DOHH2 (cell line): Measurements from ENCODE around the gene SNF8.

Experiments
- H3F3A ChIP-seq: fragments of 200-600 bp; sonication (generic), shearing (Covaris generic); 2 replicates; pipeline ENCODE4 v1.6.0; 2016; ENCODE audit warnings: antibody characterized with exemption, mild to moderate bottlenecking; ENCODE audit not compliant: control insufficient read depth, insufficient read depth
- H3K27ac ChIP-seq: fragments of 200-600 bp; sonication (generic); 2 replicates; pipeline ENCODE4 v1.5.1; 2014; ENCODE audit warnings: low read depth, mild to moderate bottlenecking, low read length, moderate library complexity
- H3K27me3 ChIP-seq: fragments of 200-600 bp; sonication (generic); 2 replicates; pipeline ENCODE4 v1.6.1; 2014; ENCODE audit warnings: mild to moderate bottlenecking, low read length, mixed read lengths; ENCODE audit not compliant: control insufficient read depth
- H3K36me3 ChIP-seq: fragments of 200-600 bp; sonication (generic); 2 replicates; pipeline ENCODE4 v1.6.1; 2014; ENCODE audit warnings: mild to moderate bottlenecking, low read length, moderate library complexity, mixed read lengths; ENCODE audit not compliant: control insufficient read depth
- H3K4me1 ChIP-seq: fragments of 200-600 bp; sonication (generic); 2 replicates; pipeline ENCODE4 v1.6.1; 2014; ENCODE audit warnings: mild to moderate bottlenecking, low read length, mixed read lengths; ENCODE audit not compliant: control insufficient read depth
- H3K4me2 ChIP-seq: fragments of 200-600 bp; sonication (generic); 2 replicates; pipeline ENCODE4 v1.6.0; 2014; ENCODE audit warnings: mild to moderate bottlenecking, low read length, moderate library complexity
- H3K4me3 ChIP-seq: fragments of 200-600 bp; sonication (generic); 2 replicates; pipeline ENCODE4 v1.5.1; 2014; ENCODE audit warnings: mild to moderate bottlenecking, low read length, mixed read lengths
- H3K79me2 ChIP-seq: fragments of 200-600 bp; sonication (generic); 2 replicates; pipeline ENCODE4 v1.6.1; 2014; ENCODE audit warnings: mild to moderate bottlenecking, low read length, mixed read lengths; ENCODE audit not compliant: control insufficient read depth
- H3K9me2 ChIP-seq: fragments of 200-600 bp; sonication (generic); replicated peaks from 2 replicates; pipeline ENCODE4 v1.6.1; 2014; ENCODE audit warnings: mild to moderate bottlenecking, low read length, mixed read lengths; ENCODE audit not compliant: control insufficient read depth
- H3K9me3 ChIP-seq: fragments of 200-600 bp; sonication (generic); 2 replicates; pipeline ENCODE4 v1.6.1; 2014; ENCODE audit warnings: antibody characterized with exemption, low read length, mixed read lengths; ENCODE audit not compliant: control insufficient read depth, insufficient read depth
- H4K20me1 ChIP-seq: fragments of 200-600 bp; sonication (generic); 2 replicates; pipeline ENCODE4 v1.6.0; 2014; ENCODE audit warnings: low read depth, mild to moderate bottlenecking, antibody characterized with exemption, low read length, moderate library complexity; ENCODE audit not compliant: control insufficient read depth, insufficient read depth
- EZH2phosphoT487 ChIP-seq: fragments of 200-600 bp; sonication (generic); IDR thresholded peaks from 2 replicates; pipeline ENCODE4 v1.6.1; 2017; ENCODE audit warnings: borderline replicate concordance, mild to moderate bottlenecking, antibody characterized with exemption, low read length, moderate library complexity, mixed read lengths
- TF ChIP-seq, protein P1 (sequence below): fragments of 200-600 bp; sonication (generic); IDR thresholded peaks from one replicate; pipeline ENCODE4 v1.5.1; 2014; ENCODE audit warnings: antibody characterized with exemption, mild to moderate bottlenecking, low read depth, low read length; ENCODE audit not compliant: poor library complexity, severe bottlenecking

The SNF8 gene

DNA sequence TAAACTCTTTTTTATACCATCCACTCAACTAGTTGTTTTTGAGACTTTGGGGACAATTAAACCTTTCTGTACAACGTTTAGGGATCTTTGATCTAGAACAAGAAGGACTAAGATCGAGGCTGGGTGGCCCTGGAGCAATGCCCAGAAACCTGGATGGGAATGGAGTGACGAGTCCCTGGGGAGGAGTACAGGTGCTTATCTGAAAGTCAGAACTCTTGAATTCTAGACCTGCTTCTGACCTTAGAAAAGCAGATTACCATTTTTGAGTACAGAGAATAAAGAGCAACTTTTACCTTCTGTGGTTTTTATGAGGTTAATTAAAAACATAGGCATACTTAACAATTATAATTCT is 18.7 kb downstream of the SNF8 start:
- H3K4me2 ChIP-seq: no peak overlapping the region
- no peaks in the 10 kb centered on the region for H3K4me1 ChIP-seq
- H3F3A ChIP-seq: peaks cover 15% of the 10 kb centered on the region
- TF ChIP-seq, protein P1, sequence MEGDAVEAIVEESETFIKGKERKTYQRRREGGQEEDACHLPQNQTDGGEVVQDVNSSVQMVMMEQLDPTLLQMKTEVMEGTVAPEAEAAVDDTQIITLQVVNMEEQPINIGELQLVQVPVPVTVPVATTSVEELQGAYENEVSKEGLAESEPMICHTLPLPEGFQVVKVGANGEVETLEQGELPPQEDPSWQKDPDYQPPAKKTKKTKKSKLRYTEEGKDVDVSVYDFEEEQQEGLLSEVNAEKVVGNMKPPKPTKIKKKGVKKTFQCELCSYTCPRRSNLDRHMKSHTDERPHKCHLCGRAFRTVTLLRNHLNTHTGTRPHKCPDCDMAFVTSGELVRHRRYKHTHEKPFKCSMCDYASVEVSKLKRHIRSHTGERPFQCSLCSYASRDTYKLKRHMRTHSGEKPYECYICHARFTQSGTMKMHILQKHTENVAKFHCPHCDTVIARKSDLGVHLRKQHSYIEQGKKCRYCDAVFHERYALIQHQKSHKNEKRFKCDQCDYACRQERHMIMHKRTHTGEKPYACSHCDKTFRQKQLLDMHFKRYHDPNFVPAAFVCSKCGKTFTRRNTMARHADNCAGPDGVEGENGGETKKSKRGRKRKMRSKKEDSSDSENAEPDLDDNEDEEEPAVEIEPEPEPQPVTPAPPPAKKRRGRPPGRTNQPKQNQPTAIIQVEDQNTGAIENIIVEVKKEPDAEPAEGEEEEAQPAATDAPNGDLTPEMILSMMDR: no peak
- TF ChIP-seq EZH2phosphoT487: no peak
- H3K9me2 ChIP-seq: no peaks in the 10 kb centered on the region
- no peak overlapping the region for H3K27ac ChIP-seq
- H4K20me1 ChIP-seq: no peaks in the 10 kb centered on the region
- no peaks in the 10 kb centered on the region; the same call in 1 of the 2 replicates for H3K79me2 ChIP-seq
- no peaks in the 10 kb centered on the region for H3K27me3 ChIP-seq
- H3K4me3 ChIP-seq: no peak overlapping the region
- no peaks in the 10 kb centered on the region for H3K9me3 ChIP-seq
- H3K36me3 ChIP-seq: peaks cover 88% of the 10 kb centered on the region

DNA sequence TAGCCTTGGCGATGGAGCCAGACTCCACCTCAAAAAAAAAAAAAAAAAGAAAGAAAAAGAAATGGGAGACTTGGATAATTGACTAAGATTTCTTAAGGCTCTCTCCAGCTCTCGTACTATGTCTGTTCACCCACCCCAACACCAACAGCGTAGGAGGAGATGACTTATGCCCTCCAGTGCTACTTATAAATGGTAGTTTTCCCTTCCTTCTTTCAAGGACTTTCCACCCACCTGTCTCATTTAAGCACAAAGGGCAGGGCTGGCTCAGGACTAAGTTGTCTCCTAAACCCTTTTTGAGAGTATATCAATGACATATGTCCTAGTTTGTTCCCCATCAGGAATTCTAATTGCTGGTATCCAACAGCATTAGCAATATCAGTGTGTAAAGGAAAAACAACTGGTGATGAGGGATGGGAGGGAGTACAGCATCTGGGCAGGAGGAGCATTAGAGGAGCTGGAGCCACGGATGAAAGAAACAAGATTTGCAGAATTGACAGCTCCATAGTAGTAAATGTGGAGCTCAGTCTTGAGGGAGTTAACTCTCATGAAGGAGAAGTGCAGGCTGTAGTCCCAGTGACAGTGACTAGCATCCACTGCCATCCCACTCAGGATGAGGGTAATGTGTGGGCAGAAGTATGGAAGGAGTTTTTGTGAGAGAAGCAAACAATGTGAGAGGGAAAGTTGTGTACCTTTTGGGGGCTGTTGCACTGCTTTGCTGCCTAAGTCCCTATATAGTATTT is 19.2 kb downstream of the SNF8 start:
- H3K4me1 ChIP-seq: no peaks in the 10 kb centered on the region
- H4K20me1 ChIP-seq: no peaks in the 10 kb centered on the region
- H3K79me2 ChIP-seq: no peaks in the 10 kb centered on the region; the same call in 1 of the 2 replicates
- H3K4me2 ChIP-seq: no peak overlapping the region
- H3K27ac ChIP-seq: no peak overlapping the region
- H3K9me3 ChIP-seq: no peaks in the 10 kb centered on the region
- no peaks in the 10 kb centered on the region for H3K27me3 ChIP-seq
- H3K4me3 ChIP-seq: no peak overlapping the region
- peaks cover 9% of the 10 kb centered on the region for H3F3A ChIP-seq
- TF ChIP-seq, protein P1: no peak
- TF ChIP-seq EZH2phosphoT487: no peak
- peaks cover 88% of the 10 kb centered on the region for H3K36me3 ChIP-seq
- no peaks in the 10 kb centered on the region for H3K9me2 ChIP-seq

DNA sequence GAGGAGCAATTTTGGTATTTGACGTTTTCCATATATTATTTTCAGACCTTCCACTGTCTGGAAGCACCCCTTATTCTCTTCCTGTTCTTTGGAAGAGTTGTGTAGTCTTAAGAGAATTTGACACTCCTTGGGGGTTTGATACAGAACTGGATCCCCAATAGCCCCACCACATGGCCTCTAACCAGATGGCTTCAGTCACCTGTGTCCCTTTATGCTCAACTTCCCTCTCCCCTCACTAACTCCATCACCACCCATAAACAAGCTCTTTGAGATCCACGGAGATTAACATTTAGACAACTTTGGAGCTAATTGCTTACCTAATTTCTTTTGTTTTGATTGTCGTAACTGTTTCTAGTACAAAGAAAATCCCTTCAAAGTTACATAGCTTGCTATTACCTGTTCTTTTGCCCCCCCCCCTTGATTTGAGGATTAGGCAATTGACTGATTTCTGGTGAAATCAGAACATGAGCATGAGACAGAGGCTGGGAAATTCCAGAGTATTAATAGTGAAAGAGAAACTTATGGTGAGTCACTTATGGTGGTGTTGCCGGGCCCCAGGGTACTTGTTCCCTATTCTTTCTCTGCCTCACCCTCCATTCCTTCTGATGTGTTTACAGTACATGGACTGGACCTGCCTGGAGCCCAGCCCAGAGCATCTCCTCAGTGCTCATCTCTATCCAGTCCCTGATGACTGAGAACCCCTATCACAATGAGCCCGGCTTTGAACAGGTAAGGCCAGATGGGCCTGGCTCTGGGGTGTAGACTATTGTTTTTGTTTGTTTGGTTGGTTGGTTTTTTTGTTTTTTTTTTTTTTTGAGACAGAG is 29.0 kb downstream of the SNF8 start:
- no peaks in the 10 kb centered on the region for H3K27me3 ChIP-seq
- H3F3A ChIP-seq: no peaks in the 10 kb centered on the region
- peaks cover 62% of the 10 kb centered on the region for H3K79me2 ChIP-seq
- no peaks in the 10 kb centered on the region for H3K9me3 ChIP-seq
- TF ChIP-seq, protein P1: no peak
- TF ChIP-seq EZH2phosphoT487: no peak
- no peak overlapping the region for H3K27ac ChIP-seq
- H3K4me1 ChIP-seq: peaks cover 18% of the 10 kb centered on the region
- no peak overlapping the region for H3K4me2 ChIP-seq
- H3K9me2 ChIP-seq: no peaks in the 10 kb centered on the region
- H3K4me3 ChIP-seq: no peak overlapping the region
- H4K20me1 ChIP-seq: peaks cover 14% of the 10 kb centered on the region
- H3K36me3 ChIP-seq: peaks cover 88% of the 10 kb centered on the region
